Hepatic stellate cell (primary cell): Measurements from ENCODE around the gene IL20.

ENCODE experiments used
- DNase-seq: peaks from one replicate; pipeline ENCODE4 v3.0.0; 2011; ENCODE audit warnings: low spot score

Gene IL20

GRCh38 chr1:206864939-206865671 is at the start of gene IL20:
Gene IL20, plus strand, starts transcription at chr1:206865623. Its CDS starts 230 bp downstream, at chr1:206865853.
- peak; percentile 31 for DNase-seq

GRCh38 chr1:206816390-206817287 is 48.8 kb upstream of the IL20 start:
- DNase-seq, result no peak

- DNase-seq, result no peak
These were observed 43.9 kb upstream of the IL20 start for GRCh38 chr1:206821493-206821892.

- DNase-seq, result no peak
These were observed 41.7 kb upstream of the IL20 start for GRCh38 chr1:206823727-206824126.

GRCh38 chr1:206824331-206824730 is 41.1 kb upstream of the IL20 start:
- no peak for DNase-seq

GRCh38 chr1:206826394-206826793 is 39.0 kb upstream of the IL20 start:
- no peak for DNase-seq

GRCh38 chr1:206828061-206828460 is 37.4 kb upstream of the IL20 start:
- no peak for DNase-seq

GRCh38 chr1:206828765-206829164 is 36.7 kb upstream of the IL20 start:
- DNase-seq, result no peak

- no peak for DNase-seq
These were observed 36.1 kb upstream of the IL20 start for GRCh38 chr1:206829282-206829681.

GRCh38 chr1:206829875-206830274 is 35.5 kb upstream of the IL20 start:
- no peak for DNase-seq

GRCh38 chr1:206831650-206832049 is 33.8 kb upstream of the IL20 start:
- no peak for DNase-seq

- DNase-seq, result no peak
These were observed 33.0 kb upstream of the IL20 start for GRCh38 chr1:206832352-206832880.

GRCh38 chr1:206833106-206833680 is 32.2 kb upstream of the IL20 start:
- no peak for DNase-seq

GRCh38 chr1:206833801-206834200 is 31.6 kb upstream of the IL20 start:
- no peak for DNase-seq

- DNase-seq, result no peak
These were observed 31.2 kb upstream of the IL20 start for GRCh38 chr1:206834217-206834616.

- peak; percentile 45 for DNase-seq
These were observed 30.7 kb upstream of the IL20 start for GRCh38 chr1:206834711-206835110.

GRCh38 chr1:206835186-206835585 is 30.2 kb upstream of the IL20 start:
- DNase-seq, result no peak

GRCh38 chr1:206836111-206836510 is 29.3 kb upstream of the IL20 start:
- DNase-seq, result no peak

- DNase-seq, result no peak
These were observed 26.3 kb upstream of the IL20 start for GRCh38 chr1:206839006-206839560.

GRCh38 chr1:206839857-206840256 is 25.6 kb upstream of the IL20 start:
- DNase-seq, result peak; percentile 82

- DNase-seq, result no peak
These were observed 23.7 kb upstream of the IL20 start for GRCh38 chr1:206841609-206842323.

- DNase-seq, result no peak
These were observed 22.6 kb upstream of the IL20 start for GRCh38 chr1:206842854-206843253.
